K562 (cell line): Measurements from ENCODE around the gene ID1.

ENCODE experiments used
- CTBP1 ChIP-seq: fragments of 450-650 bp; IDR thresholded peaks from 2 replicates; pipeline ENCODE4 v1.6.1; 2016; ENCODE audit warnings: borderline replicate concordance
- CTCF ChIP-seq, 3 experiments: IDR thresholded peaks in 2 of 3; conservative IDR thresholded peaks in 1 of 3; 2 replicates each; pipeline ENCODE4 v1.5.1; 2011 to 2012; ENCODE audit warnings: low read length in 3 of 3, mild to moderate bottlenecking in 3 of 3, control low read depth in 2 of 3, improper control_type of control experiment in 1 of 3, inconsistent platforms in 1 of 3, low read depth in 1 of 3, mixed read lengths in 1 of 3, moderate library complexity in 1 of 3; ENCODE audit not compliant: insufficient read depth in 2 of 3
- E2F3 ChIP-seq: fragments of 250-450 bp; sonication (Bioruptor Pico); IDR thresholded peaks from 2 replicates; pipeline ENCODE4 v1.4.0; 2020; ENCODE audit warnings: mild to moderate bottlenecking
- FOS ChIP-seq: IDR thresholded peaks from 3 replicates; pipeline ENCODE4 v1.6.1; 2011; ENCODE audit not compliant: insufficient read length; ENCODE audit errors: extremely low read depth
- PCBP1 ChIP-seq: fragments of 200-400 bp; formaldehyde crosslinking; IDR thresholded peaks from 2 replicates; pipeline ENCODE4 v1.6.1; 2018; ENCODE audit warnings: mild to moderate bottlenecking, low read depth, low read length; ENCODE audit not compliant: poor library complexity, severe bottlenecking
- POLR2A ChIP-seq: fragments of 450-650 bp; conservative IDR thresholded peaks from 2 replicates; pipeline ENCODE4 v1.6.1; 2016
- RAD21 ChIP-seq, 2 experiments: fragments of 250-450 bp in 1 of 2; fragments of 450-650 bp in 1 of 2; sonication (Bioruptor Pico) in 1 of 2; formaldehyde crosslinking in 1 of 2; IDR thresholded peaks in 1 of 2; conservative IDR thresholded peaks in 1 of 2; 2 replicates each; pipeline versions ENCODE4 v1.4.0 to v1.8.0; 2020 to 2022; ENCODE audit warnings: mild to moderate bottlenecking in 2 of 2, moderate library complexity in 1 of 2
- TAF15 ChIP-seq: fragments of 200-400 bp; formaldehyde crosslinking; IDR thresholded peaks from 2 replicates; pipeline ENCODE4 v1.6.1; 2017; ENCODE audit warnings: mild to moderate bottlenecking, low read depth, low read length, moderate library complexity

GRCh38 chr20:31606804-31607639 lies 1.9 kb downstream of the ID1 start:
- no peak for TF ChIP-seq E2F3 (CRISPR knock-in tag)
- TF ChIP-seq FOS: no peak
- TF ChIP-seq CTCF (IDR thresholded peaks at IDR 0.05 in 2 of 3, conservative IDR thresholded peaks at IDR 0.05 in 1 of 3; ENCODE audit: insufficient read depth in 2 of 3, low read depth in 1 of 3, low read length in 3 of 3): no peak
- TF ChIP-seq TAF15: no peak
- peak; percentile 93 for TF ChIP-seq POLR2A
- TF ChIP-seq RAD21 (CRISPR knock-in tag; conservative IDR thresholded peaks at IDR 0.05 in 1 of 2, IDR thresholded peaks at IDR 0.05 in 1 of 2): no peak
- peak; percentile 57; the same call in 1 of the 2 replicates for TF ChIP-seq CTBP1
- no peak for TF ChIP-seq PCBP1
